GM19328 (cell line): ENCODE data around the gene ZNF860.
"Not testable (repeated sequence)": the region's sequence is repeated elsewhere in the genome, so short reads cannot be mapped to it uniquely, and the experiment has no call there.

ENCODE experiments used
- ATAC-seq: cut with Tn5 transposase; IDR thresholded peaks from one replicate; pipeline ENCODE4 v1.9.1; 2021; ENCODE audit warnings: mild to moderate bottlenecking, moderate library complexity; ENCODE audit not compliant: unreplicated experiment

The ZNF860 gene

DNA sequence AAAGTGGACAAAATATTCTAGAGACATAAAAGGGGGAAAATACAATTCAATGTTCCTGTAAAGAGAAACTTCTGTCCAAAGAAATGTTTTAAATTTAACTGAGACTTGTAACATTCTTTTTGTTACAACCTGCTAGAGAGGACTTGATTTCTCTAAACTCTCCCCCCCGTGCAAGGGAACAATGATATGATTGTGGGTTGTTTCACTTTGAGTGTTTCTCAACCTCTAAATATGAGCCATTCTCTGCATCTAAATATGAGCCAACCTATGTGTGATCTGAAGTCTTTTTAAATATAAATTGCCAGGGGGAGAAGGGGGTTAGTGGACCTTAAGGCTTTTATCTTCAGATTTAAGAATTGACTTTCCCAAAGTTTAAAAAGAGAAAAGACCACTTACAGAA lies 14.6 kb downstream of the ZNF860 start:
- no peak for ATAC-seq

DNA sequence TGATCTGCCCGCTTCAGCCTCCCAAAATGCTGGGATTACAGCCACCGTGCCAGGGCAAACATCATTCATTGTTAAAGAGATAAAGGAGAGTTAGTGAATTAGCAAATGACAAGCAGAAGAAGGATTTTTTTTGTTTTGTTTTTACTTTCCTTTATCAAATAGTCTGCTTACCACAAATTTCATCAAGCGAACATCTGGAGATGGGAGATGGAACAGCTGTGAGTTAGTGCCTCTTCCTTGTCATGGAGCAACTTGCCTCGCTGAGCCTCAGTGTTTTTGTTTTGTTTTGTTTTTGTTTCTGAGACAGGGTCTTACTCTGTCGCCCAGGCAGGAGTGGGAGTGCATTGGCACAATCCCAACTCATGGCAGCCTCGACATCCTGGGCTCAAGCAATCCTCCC lies 15.9 kb downstream of the ZNF860 start:
- ATAC-seq: no peak

DNA sequence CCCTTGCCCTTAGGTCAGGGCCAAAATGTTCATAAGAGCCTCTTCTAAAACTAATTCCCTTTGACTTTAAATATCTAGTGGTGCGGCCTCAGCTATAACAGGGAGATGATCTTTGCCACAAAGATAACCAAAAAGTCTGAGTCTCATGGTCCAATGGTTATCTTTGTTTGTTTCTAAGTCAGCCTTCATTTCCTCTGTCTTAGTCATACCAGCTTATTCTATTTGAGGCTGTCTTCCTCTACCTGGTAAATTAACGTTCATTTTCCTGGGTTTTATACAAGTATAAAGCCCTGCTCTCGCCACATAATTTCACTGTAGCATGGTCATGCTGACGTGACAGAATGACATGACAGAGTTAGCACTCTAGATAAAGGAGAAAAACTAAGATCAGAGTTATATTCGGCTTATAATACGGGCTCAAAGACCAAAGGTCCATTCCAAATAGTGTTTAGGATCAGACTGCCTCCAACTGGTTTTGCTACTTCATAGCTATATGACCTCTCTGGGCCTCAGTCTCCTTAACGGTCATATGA lies 18.4 kb downstream of the ZNF860 start:
- no peak for ATAC-seq

DNA sequence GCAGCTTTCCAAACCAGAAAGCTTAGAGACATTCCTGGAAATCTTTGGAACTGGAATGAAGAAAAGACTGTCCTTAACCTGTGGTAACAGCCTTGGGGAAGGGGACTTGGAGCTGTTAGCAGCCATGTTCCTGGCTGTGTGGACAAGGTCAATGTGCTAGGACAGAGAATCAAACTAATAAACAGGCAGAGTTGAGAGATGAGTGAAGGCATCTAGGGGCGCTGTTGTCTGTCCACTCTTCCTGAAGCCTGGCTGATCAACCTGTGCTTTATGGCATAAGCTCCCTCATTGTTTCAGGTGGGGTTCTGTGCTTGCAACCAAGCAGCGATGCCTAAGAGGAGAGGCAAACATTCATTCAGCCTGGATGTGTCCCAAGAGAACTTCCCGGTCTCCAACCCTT lies 19.3 kb downstream of the ZNF860 start:
- ATAC-seq: no peak

DNA sequence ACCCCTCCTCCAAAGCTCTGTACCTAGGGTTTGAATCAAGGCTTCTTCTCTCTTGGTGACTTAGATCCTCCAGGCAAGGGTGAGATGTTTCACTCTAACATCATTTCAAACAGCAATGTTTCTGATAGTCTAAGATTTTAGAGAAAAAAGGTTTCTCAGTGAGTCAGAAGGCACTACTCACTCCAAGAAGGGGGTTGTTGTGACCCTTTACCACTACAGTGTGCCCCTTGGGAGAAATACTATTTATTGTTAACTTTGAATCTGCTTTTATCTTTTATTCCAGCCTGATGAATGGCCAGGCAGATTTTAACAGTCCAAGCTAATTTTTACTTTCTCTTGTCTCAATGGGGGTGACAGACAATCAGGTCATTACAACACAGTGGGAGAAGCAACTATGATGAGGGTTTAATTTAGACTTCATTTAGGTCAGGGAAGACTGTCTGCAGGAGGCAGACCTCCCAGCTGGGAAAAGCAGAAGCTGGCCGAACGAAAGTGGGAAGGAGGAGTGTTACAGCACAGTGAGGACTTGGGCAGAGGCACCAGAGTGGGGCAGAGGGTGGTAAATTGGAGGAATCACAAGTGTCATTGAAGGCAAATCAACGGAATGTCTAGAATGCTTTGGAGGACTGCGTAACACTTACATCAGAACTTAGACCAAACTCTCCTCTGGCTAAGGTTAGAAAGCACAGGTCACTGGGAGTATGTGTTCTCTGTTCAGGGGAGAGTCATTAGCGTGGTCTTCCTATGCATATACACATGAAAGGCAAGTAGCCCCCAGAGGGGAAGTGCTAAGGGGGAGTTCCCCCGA lies 21.2 kb downstream of the ZNF860 start:
- no peak for ATAC-seq

DNA sequence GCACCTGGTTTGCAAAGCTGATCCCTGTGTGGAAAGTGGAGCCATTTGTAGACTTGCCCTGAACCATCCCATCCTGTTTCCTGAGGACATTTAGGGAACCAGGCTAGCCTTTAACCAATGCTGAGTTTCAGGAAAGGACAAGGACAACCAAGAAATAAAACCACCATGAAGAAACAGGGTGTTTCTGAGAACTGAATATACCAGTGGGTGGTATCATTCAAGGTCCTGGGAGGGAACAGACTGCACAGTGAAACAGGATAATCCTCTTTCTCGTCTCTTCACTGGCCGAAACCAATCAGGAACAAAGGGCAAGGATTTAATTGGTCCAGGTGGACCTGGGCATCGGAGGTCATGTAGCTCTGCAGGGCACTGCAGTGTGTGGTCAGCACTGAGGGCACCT lies 21.8 kb downstream of the ZNF860 start:
- no peak for ATAC-seq

DNA sequence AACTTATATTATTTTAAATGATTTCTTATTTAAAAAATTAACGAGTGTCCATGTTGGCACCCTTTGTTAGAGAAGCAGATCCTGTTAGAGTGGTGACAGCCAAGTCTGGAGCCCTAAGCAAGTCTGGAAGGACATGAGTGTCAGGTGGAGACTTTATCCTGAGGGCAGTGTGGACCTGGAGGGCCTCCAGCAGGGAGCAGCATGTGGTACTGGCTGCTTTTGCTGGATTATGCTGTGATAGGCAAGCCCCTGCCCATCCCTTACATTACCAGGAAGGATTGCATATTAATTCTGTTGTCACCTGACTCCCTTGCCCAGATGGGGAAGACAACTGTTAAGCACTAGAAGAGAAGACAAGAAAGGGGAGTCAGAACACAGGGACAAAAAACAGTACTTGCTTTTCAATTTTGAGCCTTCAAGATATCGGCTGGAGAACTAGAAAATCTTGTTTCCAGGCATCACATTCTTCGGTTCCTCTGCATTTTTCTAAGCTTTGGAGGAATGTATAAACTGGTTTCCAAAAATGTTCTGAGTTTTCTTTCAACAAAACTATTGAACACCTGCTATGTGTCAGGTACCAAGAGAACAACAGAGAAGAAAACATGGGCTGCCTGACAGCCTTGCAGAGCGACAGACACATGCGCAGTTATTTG lies 22.7 kb downstream of the ZNF860 start:
- ATAC-seq: no peak

DNA sequence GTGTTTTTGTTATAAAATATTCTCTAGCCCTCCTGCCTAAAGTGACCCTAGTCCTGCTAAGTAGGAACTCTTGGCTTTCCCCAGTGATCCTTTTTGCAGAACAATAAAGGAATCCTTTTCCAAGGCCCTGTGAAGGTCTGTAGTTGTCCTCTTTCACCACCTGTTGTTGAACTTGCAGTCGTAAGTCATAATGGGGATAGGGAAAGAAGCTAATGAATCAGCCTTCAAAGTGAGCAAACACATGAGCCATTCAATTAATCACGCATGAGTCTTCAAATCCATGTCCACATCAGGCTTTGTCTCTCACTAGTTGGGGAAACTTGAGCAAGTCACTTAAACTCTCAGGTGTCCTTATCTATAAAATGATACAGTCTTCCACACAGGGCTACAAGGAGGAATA lies 27.6 kb downstream of the ZNF860 start:
- ATAC-seq: no peak

DNA sequence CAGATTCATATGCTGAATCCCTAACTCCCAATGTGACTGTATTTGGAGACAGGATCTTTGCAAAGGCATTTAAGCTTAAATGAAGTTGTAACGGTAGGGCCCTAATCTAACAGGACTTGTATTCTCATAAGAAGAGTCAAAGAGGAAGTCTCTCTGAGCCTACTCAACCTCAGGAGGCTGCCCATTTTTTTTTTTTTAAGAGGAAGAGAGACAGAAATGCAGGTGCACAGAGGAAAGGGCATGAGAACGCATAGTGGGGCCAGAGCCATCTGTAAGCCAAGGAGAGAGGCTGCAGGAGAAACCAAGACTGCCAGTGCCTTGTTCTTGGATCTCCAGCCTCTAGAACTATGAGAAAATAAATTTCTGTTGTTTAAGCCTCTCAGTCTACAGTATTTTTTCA lies 28.4 kb downstream of the ZNF860 start:
- no peak for ATAC-seq

DNA sequence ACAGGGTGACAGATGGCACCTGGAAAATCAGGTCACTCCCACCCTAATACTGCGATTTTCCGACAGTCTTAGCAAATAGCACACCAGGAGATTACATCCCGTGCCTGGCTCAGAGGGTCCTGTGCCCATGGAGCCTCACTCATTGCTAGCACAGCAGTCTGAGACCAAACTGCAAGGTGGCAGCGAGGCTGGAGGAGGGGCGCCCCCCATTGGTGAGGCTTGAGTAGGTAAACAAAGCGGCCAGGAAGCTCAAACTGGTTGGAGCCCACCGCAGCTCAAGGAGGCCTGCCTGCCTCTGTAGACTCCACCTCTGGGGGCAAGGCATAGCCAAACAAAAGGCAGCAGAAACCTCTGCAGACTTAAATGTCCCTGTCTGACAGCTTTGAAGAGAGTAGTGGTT lies 29.1 kb downstream of the ZNF860 start:
- not testable (repeated sequence) for ATAC-seq

DNA sequence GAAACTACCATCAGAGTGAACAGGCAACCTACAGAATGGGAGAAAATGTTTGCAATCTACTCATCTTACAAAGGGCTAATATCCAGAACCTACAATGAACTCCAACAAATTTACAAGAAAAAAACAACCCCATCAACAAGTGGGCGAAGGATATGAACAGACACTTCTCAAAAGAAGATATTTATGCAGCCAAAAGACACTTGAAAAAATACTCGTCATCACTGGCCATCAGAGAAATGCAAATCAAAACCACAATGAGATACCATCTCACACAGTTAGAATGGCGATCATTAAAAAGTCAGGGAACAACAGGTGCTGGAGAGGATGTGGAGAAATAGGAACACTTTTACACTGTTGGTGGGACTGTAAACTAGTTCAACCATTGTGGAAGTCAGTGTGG lies 34.1 kb downstream of the ZNF860 start:
- ATAC-seq: not testable (repeated sequence)

DNA sequence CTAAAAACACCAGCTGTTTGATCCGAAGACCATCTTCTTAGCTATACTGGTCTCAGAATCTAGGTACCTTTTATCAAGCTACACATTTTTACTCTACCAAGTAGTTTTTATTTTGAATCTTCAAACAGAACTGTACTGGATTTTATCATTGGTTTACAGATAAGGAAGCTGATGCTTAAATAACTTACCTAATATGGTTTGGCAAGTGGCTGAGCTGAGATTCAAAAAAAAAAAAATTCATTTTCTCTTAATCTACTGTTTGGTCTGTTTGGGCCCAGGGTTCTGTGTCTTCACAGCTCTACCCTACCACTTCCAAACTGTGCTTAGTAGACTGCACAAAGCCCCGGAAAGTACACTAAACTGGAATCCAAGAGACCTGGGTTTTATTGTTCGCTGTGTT lies 35.7 kb downstream of the ZNF860 start:
- no peak for ATAC-seq

DNA sequence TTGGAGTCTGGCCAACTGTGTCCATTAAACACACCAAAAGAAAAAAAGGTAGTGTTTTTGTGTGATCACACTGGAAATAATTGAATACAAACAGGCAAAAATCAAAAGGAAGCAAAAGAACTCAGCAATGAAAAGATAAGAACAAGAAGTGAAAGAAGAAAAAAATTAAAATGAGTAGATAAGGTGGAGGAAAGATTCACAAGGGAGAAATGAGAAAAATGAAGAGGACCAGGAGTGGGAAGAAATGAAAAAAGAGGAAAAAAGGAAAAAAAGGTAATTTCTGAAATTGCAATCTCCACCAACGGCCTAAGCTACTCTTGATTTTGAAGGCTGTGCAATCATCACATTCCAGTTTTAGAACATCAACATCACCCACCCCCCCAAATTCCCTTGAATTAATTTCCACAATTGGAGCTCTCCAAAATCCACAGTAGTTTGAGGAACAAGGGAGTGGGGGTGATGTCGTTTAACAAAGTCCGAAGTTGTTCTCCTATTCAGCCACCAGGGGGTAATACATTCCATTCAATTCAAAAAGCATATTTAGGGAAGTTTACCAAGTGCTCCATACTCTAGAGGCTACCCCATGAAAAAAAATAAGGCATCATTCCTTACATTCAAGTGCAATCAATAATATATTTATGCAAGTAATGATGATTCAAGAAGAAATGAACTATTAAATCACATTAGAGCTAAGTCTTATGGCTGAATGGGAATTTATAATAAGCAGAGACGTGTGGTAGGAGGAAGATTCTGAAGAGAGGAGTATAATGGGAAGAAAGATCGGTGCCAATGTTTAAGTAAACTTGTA lies 37.4 kb downstream of the ZNF860 start:
- no peak for ATAC-seq

DNA sequence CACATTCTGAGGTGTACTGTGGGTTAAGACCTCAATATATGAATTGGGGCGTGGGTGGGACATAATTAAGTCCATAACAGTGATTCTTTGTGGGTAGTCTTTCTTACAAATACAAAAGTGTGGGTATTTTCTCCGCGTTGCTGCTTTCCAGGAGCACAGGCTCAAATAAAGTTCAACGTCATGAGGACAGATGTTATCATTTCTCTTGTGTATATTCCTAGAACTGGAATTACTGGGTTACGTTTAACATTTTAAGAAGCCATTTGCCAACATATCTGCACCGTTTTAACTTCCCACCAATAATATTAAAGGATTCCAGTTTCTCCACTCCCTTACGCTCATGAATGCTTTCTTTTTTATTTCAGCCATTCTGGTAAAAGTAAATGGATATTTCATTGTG lies 39.6 kb downstream of the ZNF860 start:
- no peak for ATAC-seq

DNA sequence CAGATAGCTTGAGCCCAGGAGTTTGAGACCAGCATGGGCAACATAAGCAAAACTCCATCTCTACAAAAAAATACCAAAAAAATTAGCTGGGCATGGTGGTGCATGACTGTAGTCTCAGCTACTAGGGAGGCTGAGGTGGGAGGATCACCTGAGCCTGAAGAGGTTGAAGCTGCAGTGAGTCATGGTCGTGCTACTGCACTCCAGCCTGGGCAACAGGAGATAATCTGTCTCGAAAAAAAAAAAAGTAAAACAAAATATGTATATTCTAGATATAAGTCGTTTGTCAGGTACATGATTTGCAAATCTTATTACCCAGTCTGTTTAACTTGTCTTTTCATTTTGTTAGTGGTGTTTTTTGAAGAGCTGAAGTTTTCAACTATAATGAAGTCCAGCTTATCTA lies 40.2 kb downstream of the ZNF860 start:
- ATAC-seq: no peak

DNA sequence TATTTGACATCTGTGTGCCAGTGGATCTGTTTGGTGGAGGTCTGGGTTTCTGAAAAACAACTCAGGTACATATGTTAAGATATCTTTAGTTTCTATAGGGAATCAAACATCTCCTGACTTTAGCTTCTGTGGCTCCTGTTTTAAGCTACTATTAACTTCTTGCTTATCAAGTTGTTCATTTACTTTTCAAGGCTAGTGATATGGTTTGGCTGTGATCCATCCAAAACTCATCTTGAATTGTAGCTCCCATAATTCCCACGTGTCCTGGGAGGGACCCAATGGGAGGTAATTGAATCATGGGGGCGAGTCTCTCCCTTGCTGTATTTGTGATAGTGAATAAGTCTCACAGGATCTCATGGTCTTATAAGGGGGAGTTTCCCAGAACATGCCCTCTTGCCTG lies 41.4 kb downstream of the ZNF860 start:
- ATAC-seq: no peak

DNA sequence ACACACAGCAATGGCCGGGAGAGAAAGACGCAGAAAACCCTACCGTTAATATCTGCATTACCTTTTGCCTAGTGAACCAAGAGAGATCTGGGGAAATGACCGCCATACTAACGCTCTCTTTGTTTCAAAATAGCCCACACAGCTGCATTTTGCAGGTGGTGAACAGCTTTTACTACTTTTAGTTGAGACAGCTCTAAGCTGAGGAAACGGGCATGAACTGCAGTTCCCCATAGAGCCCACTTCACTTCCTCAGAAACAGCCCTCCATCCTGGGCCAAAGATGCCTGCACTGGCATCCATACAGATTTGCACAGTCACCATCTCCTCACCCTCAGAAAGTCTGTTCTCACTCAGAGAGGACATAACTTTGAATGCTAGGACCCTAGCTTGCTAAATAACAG lies 45.0 kb downstream of the ZNF860 start:
- ATAC-seq: no peak

DNA sequence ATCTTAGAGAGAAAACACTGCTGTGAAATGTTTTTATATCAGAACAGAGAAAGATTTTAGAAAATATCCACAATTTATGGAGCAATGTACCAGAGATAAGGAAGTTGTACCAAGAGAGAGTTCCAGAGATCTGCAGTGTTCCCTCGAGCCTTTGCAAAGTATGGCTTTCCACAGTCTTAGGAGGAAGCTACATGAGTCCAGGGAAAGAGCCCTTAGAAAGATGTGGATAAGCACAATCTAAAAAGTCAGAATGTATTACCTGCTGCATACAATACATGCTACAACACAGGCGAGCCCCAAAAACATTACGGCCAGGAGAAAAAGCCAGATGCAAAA lies 56.4 kb downstream of the ZNF860 start:
- ATAC-seq: no peak

DNA sequence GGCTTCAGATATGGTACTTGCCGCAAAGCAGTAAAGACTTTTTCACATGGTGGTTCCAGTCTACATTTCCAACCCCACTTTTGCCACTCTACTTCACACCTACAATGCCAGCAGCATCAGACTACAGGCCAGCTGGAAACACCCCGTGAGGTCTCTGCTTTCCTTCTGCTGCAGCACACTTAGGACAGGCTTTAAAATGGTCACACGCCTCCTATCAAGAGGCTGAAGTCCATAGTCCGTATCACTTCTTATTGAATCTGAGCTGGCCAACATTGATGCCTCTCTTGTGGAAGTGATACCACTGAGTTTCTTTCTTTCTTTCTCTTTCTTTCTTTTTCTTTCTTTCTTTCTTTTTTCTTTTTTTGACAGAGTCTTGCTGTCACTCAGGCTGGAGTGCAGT lies 59.8 kb downstream of the ZNF860 start:
- ATAC-seq: no peak
